ENCODE results near the gene TNFRSF12A. TPM values are rescaled to one million over a fixed set of nuclear protein-coding genes. Genes with fewer than 3 reads are reported as not detected.
A peak's percentile ranks its signal among the peaks of the same experiment; 100 is the strongest.

Gene TNFRSF12A
- polyA plus RNA-seq, 1 donor (not counting 4 experiments of a cell fraction or from before 2014, with no cell fraction given), result 147 TPM

GRCh38 chr16:3027489-3027795, 7.3 kb downstream of the TNFRSF12A start:
- DNase-seq (ENCODE audit: low read depth, low spot score) (no peak), FAIRE-seq (no peak)
- Histone ChIP-seq H3K9me1 (ENCODE audit: control insufficient read depth, extremely low read depth, insufficient read depth, low read length) (no peaks in the 10 kb centered on the region), H3K79me2 (ENCODE audit: control insufficient read depth, insufficient read depth, low read length) (no peaks in the 10 kb centered on the region), H4K20me1 (ENCODE audit: control insufficient read depth, extremely low read depth, insufficient read depth, low read length) (no peaks in the 10 kb centered on the region), H2AFZ (ENCODE audit: control insufficient read depth, low read length) (no peak overlapping the region), H3K4me1 (ENCODE audit: control insufficient read depth, extremely low read depth, insufficient read depth, low read length) (peaks cover 20% of the 10 kb centered on the region), H3K27me3 (ENCODE audit: control insufficient read depth, extremely low read depth, insufficient read depth, low read length) (peaks cover 19% of the 10 kb centered on the region), H3K27ac (ENCODE audit: control insufficient read depth, insufficient read depth, low read length) (no peak overlapping the region), H3K9ac (ENCODE audit: control insufficient read depth, extremely low read depth, insufficient read depth, low read length) (no peak overlapping the region), H3K9me3 (ENCODE audit: control insufficient read depth, low read depth, low read length) (no peaks in the 10 kb centered on the region), H3K36me3 (ENCODE audit: control insufficient read depth in 2 of 2, extremely low read depth in 1 of 2, insufficient read depth in 2 of 2, low read length in 2 of 2) (peaks cover 11 to 22% of the 10 kb centered on the region in 2 experiments), H3K4me3 (ENCODE audit: control insufficient read depth in 2 of 3, extremely low read depth in 1 of 3, insufficient read depth in 2 of 3, low read depth in 1 of 3, low read length in 3 of 3) (no peak overlapping the region), H3K4me2 (ENCODE audit: control insufficient read depth, extremely low read depth, insufficient read depth, low read depth, low read length) (no peak overlapping the region)
- TF ChIP-seq, protein P1, sequence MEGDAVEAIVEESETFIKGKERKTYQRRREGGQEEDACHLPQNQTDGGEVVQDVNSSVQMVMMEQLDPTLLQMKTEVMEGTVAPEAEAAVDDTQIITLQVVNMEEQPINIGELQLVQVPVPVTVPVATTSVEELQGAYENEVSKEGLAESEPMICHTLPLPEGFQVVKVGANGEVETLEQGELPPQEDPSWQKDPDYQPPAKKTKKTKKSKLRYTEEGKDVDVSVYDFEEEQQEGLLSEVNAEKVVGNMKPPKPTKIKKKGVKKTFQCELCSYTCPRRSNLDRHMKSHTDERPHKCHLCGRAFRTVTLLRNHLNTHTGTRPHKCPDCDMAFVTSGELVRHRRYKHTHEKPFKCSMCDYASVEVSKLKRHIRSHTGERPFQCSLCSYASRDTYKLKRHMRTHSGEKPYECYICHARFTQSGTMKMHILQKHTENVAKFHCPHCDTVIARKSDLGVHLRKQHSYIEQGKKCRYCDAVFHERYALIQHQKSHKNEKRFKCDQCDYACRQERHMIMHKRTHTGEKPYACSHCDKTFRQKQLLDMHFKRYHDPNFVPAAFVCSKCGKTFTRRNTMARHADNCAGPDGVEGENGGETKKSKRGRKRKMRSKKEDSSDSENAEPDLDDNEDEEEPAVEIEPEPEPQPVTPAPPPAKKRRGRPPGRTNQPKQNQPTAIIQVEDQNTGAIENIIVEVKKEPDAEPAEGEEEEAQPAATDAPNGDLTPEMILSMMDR (optimal IDR thresholded peaks at IDR 0.05 in 1 of 3, IDR thresholded peaks at IDR 0.05 in 1 of 3, conservative IDR thresholded peaks at IDR 0.05 in 1 of 3; ENCODE audit: extremely low read depth in 1 of 3, insufficient read depth in 2 of 3, low read length in 3 of 3), result no peak
- no peak for TF ChIP-seq EZH2 (IDR thresholded peaks at IDR 0.05; ENCODE audit: low read length)
- dilution Hi-C loops (cut with MboI; ENCODE audit: extremely low pct_ligation_motif_present, low sequenced_read_pairs), result no loop called here

DNA sequence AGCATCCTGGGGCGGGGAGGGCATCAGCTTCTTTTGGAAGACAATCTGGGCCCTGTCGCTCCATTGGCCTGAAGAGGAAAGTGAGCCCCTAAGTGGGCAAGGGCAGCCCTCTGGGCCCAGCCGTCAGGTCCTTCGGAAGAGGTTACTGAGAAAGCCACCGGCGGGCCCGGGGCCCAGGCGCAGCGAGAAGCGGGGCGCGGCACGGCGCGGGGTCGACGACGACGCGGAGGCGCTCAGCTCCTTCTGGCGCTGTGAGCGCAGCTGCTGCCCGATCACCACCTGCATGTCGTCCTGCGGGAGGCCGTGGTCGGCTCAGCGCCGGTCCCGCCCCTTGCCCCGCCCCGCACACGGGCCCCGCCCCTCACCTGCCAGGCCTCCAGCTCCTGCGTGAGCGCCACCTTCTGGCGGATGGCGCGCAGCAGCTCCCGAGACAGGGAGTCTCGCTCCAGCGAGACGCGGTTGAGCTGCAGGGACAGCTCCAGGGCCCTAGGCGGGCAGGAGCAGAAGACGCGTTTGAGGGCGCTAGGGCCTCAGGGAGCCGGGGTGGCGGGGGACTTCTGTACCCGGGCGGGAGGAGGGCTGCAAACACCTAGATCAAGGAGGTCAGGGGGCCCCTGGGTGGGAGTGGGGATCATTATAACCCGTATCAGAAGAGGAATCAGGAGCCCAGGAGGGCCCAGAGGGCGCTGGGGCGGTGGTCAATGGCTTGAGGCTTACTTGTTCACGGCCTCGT, 8.0 kb downstream of the TNFRSF12A start:
- Histone ChIP-seq H3K79me2 (ENCODE audit: control insufficient read depth, insufficient read depth, low read length) (no peaks in the 10 kb centered on the region), H3K27ac (ENCODE audit: control insufficient read depth, insufficient read depth, low read length) (no peak overlapping the region), H3K4me1 (ENCODE audit: control insufficient read depth, extremely low read depth, insufficient read depth, low read length) (peaks cover 13% of the 10 kb centered on the region), H3K36me3 (ENCODE audit: control insufficient read depth in 2 of 2, extremely low read depth in 1 of 2, insufficient read depth in 2 of 2, low read length in 2 of 2) (peaks cover 11 to 15% of the 10 kb centered on the region in 2 experiments), H3K9ac (ENCODE audit: control insufficient read depth, extremely low read depth, insufficient read depth, low read length) (no peak overlapping the region), H3K4me3 (ENCODE audit: control insufficient read depth in 2 of 3, extremely low read depth in 1 of 3, insufficient read depth in 2 of 3, low read depth in 1 of 3, low read length in 3 of 3) (no peak overlapping the region), H3K4me2 (ENCODE audit: control insufficient read depth, extremely low read depth, insufficient read depth, low read depth, low read length) (peak overlapping the region; percentile 41), H3K9me1 (ENCODE audit: control insufficient read depth, extremely low read depth, insufficient read depth, low read length) (no peaks in the 10 kb centered on the region), H3K9me3 (ENCODE audit: control insufficient read depth, low read depth, low read length) (no peaks in the 10 kb centered on the region), H3K27me3 (ENCODE audit: control insufficient read depth, extremely low read depth, insufficient read depth, low read length) (peaks cover 19% of the 10 kb centered on the region), H4K20me1 (ENCODE audit: control insufficient read depth, extremely low read depth, insufficient read depth, low read length) (no peaks in the 10 kb centered on the region), H2AFZ (ENCODE audit: control insufficient read depth, low read length) (no peak overlapping the region)
- dilution Hi-C loops (cut with MboI; ENCODE audit: extremely low pct_ligation_motif_present, low sequenced_read_pairs), result no loop called here
- FAIRE-seq (no peak), DNase-seq (ENCODE audit: low read depth, low spot score) (no peak)
- TF ChIP-seq EZH2 (IDR thresholded peaks at IDR 0.05; ENCODE audit: low read length), result no peak
- TF ChIP-seq, protein P1 (optimal IDR thresholded peaks at IDR 0.05 in 1 of 3, IDR thresholded peaks at IDR 0.05 in 1 of 3, conservative IDR thresholded peaks at IDR 0.05 in 1 of 3; ENCODE audit: extremely low read depth in 1 of 3, insufficient read depth in 2 of 3, low read length in 3 of 3), result peak; percentile 41 to 92 (median 92)
